BE2C (cell line): ENCODE results near the gene DEFB110.
A peak's percentile ranks its signal among the peaks of the same experiment; 100 is the strongest.

Experiments used
- DNase-seq: peaks from one replicate; pipeline ENCODE4 v3.0.0-alpha.2; 2020
- H3K27me3 ChIP-seq: fragments of 250-450 bp; sonication (Bioruptor Pico); 2 replicates; pipeline ENCODE4 v1.5.1; 2020; ENCODE audit warnings: mild to moderate bottlenecking
- H3K36me3 ChIP-seq: fragments of 250-450 bp; sonication (Bioruptor Pico); 2 replicates; pipeline ENCODE4 v1.5.1; 2020; ENCODE audit warnings: mild to moderate bottlenecking
- H3K4me1 ChIP-seq: fragments of 250-450 bp; sonication (Bioruptor Pico); 2 replicates; pipeline ENCODE4 v1.5.1; 2020
- H3K4me3 ChIP-seq: 2 replicates; pipeline ENCODE4 v1.5.1; 2011; ENCODE audit warnings: low read depth, low read length
- H3K9me3 ChIP-seq: fragments of 250-450 bp; sonication (Bioruptor Pico); 2 replicates; pipeline ENCODE4 v1.5.1; 2020
- TF ChIP-seq, protein P1 (sequence below): IDR thresholded peaks from 2 replicates; pipeline ENCODE4 v1.5.1; 2012; ENCODE audit warnings: mild to moderate bottlenecking, low read depth, low read length

Gene DEFB110

DNA sequence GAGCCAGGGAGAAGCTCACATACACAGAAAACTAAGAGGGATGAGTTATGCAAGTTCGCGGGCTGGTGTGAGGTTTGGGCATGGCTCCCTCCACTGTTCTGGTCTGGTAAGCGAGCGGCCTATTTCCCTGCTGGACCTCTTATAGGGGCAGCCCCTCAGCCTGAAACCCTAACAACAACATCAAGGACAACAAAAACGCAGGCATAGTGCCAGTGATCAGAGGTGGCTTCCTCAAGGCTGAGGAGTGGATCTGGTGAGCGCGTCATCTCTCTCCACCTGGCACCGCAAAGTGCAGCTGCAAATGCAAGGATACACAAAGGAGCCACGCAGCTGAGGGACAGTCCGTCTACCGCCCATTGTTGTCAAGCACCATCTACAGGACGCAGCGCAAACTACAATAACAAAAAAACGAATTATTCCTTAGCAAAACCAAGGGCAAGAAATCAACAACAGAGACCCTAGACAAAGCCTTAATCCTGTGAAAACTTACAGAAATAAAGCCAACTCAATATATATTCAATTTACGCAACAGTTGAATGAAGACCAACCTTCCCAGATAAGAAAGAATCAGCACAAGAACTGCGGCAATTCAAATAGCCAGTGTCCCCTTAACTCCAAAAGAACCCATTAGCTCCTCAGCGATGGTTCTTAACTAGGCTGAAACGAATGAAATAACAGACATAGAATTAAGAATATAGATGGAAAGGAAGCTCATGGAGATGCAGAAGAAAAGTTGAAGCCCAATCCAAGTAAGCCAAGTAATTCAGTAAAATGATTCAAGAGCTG lies 9.2 kb upstream of the DEFB110 start:
- peak; percentile 23 for DNase-seq
- Histone ChIP-seq H3K27me3 (no peaks in the 10 kb centered on the region), H3K4me3 (no peak overlapping the region), H3K4me1 (no peaks in the 10 kb centered on the region), H3K9me3 (no peaks in the 10 kb centered on the region), H3K36me3 (no peaks in the 10 kb centered on the region)
- TF ChIP-seq, protein P1, sequence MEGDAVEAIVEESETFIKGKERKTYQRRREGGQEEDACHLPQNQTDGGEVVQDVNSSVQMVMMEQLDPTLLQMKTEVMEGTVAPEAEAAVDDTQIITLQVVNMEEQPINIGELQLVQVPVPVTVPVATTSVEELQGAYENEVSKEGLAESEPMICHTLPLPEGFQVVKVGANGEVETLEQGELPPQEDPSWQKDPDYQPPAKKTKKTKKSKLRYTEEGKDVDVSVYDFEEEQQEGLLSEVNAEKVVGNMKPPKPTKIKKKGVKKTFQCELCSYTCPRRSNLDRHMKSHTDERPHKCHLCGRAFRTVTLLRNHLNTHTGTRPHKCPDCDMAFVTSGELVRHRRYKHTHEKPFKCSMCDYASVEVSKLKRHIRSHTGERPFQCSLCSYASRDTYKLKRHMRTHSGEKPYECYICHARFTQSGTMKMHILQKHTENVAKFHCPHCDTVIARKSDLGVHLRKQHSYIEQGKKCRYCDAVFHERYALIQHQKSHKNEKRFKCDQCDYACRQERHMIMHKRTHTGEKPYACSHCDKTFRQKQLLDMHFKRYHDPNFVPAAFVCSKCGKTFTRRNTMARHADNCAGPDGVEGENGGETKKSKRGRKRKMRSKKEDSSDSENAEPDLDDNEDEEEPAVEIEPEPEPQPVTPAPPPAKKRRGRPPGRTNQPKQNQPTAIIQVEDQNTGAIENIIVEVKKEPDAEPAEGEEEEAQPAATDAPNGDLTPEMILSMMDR, result peak; percentile 35

- Histone ChIP-seq H3K9me3 (no peaks in the 10 kb centered on the region), H3K36me3 (no peaks in the 10 kb centered on the region), H3K4me1 (no peaks in the 10 kb centered on the region), H3K27me3 (no peaks in the 10 kb centered on the region), H3K4me3 (no peak overlapping the region)
- TF ChIP-seq, protein P1, result no peak
- no peak for DNase-seq
These were observed 8.6 kb upstream of the DEFB110 start for GRCh38 chr6:50030350-50030749.

- TF ChIP-seq, protein P1, result no peak
- H3K4me3 ChIP-seq, result no peak overlapping the region
These were observed 3.5 kb upstream of the DEFB110 start for GRCh38 chr6:50025258-50025657.

DNA sequence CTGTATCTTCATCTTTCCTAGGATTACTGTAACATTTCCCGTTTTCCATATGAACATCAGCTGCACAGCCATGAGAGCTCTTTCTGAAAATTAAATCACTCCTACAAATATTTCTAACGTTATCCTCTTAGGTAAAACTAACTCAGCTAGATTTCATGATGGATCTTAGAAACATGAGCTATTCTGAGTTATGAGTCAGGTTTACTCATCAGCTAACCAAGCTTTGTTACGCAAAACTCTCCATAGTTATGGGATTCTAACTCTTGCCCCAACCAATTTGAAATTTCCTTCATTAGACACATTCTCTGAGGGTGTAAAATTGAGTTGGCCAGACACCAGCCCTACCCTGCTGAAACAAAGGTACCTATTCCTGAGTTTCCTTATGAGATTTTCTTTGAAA lies 14.0 kb downstream of the DEFB110 start:
- Histone ChIP-seq H3K4me1 (no peaks in the 10 kb centered on the region), H3K9me3 (no peaks in the 10 kb centered on the region), H3K4me3 (no peak overlapping the region), H3K36me3 (no peaks in the 10 kb centered on the region), H3K27me3 (no peaks in the 10 kb centered on the region)
- TF ChIP-seq, protein P1, result no peak
- DNase-seq, result no peak

More at GRCh38 chr6:50025258-50025657, 3.5 kb upstream of the DEFB110 start:
- no peaks in the 10 kb centered on the region for H3K36me3 ChIP-seq
- no peaks in the 10 kb centered on the region for H3K4me1 ChIP-seq
- DNase-seq, result no peak
- no peaks in the 10 kb centered on the region for H3K9me3 ChIP-seq
- no peaks in the 10 kb centered on the region for H3K27me3 ChIP-seq

GRCh38 chr6:50003139-50003538 lies 18.7 kb downstream of the DEFB110 start:
- Histone ChIP-seq H3K27me3 (no peaks in the 10 kb centered on the region), H3K36me3 (no peaks in the 10 kb centered on the region), H3K9me3 (no peaks in the 10 kb centered on the region), H3K4me3 (no peak overlapping the region), H3K4me1 (no peaks in the 10 kb centered on the region)
- TF ChIP-seq, protein P1, result no peak
- DNase-seq, result no peak

GRCh38 chr6:49995278-49995677 lies 26.5 kb downstream of the DEFB110 start:
- TF ChIP-seq, protein P1, result no peak
- Histone ChIP-seq H3K9me3 (no peaks in the 10 kb centered on the region), H3K27me3 (no peaks in the 10 kb centered on the region)

More at GRCh38 chr6:49995278-49995677, 26.5 kb downstream of the DEFB110 start:
- no peaks in the 10 kb centered on the region for H3K4me1 ChIP-seq
- H3K36me3 ChIP-seq, result no peaks in the 10 kb centered on the region
- H3K4me3 ChIP-seq, result no peak overlapping the region
- DNase-seq, result no peak
